Measurements from ENCODE around the gene ZNF670.

ZNF670 gene

GRCh38 chr1:247079141-247079874, 697 bp upstream of the ZNF670 start:
- Histone ChIP-seq H3K4me3 (peak overlapping the region; percentile 82 to 85), H3K27ac (peak overlapping the region; percentile 79 to 80), H3K27me3 (no peaks in the 10 kb centered on the region), H3K36me3 (no peaks in the 10 kb centered on the region), H3K4me1 (peaks cover 0 to 17% (median 11%) of the 10 kb centered on the region in 4 donors), H3K9me3 (no peaks in the 10 kb centered on the region)
- no peak for DNase-seq
- no peak for TF ChIP-seq CTCF (IDR thresholded peaks at IDR 0.05)
- intact Hi-C loops (cut with DNase I; ENCODE audit: low total_unique reads): loop anchor here (2.0 kb wide), 1 partner anchor 25 kb away; the partner anchor contains the start of gene ZNF669

GRCh38 chr1:247077876-247078257, 744 bp downstream of the ZNF670 start:
- peak overlapping the region; percentile 82 to 85 for H3K4me3 ChIP-seq
- H3K27me3 ChIP-seq: no peaks in the 10 kb centered on the region
- no peaks in the 10 kb centered on the region for H3K9me3 ChIP-seq
- intact Hi-C loops (cut with DNase I; ENCODE audit: low total_unique reads): loop anchor here (2.0 kb wide), 1 partner anchor 27 kb away; the partner anchor contains the start of gene ZNF669
- H3K36me3 ChIP-seq: no peaks in the 10 kb centered on the region
- H3K27ac ChIP-seq: peak overlapping the region; percentile 79 to 80
- peaks cover 0 to 17% (median 11%) of the 10 kb centered on the region in 4 donors for H3K4me1 ChIP-seq
- DNase-seq: no peak
- TF ChIP-seq CTCF (IDR thresholded peaks at IDR 0.05): no peak

- DNase-seq: no peak
- Histone ChIP-seq H3K9me3 (no peaks in the 10 kb centered on the region), H3K27ac (no peak overlapping the region), H3K4me3 (peak overlapping the region; percentile 82 to 85), H3K27me3 (no peaks in the 10 kb centered on the region), H3K4me1 (peaks cover 0 to 17% (median 11%) of the 10 kb centered on the region in 4 donors), H3K36me3 (no peaks in the 10 kb centered on the region)
- intact Hi-C loops (cut with DNase I; ENCODE audit: low total_unique reads): no loop called here
- TF ChIP-seq CTCF (IDR thresholded peaks at IDR 0.05): no peak
These were observed 1.4 kb downstream of the ZNF670 start for GRCh38 chr1:247077213-247077612.

GRCh38 chr1:247070645-247071044, 8.0 kb downstream of the ZNF670 start:
- DNase-seq: no peak
- Histone ChIP-seq H3K9me3 (peaks cover 0 to 10% (median 0%) of the 10 kb centered on the region in 3 donors), H3K4me3 (no peak overlapping the region), H3K27ac (no peak overlapping the region), H3K36me3 (no peaks in the 10 kb centered on the region), H3K27me3 (no peaks in the 10 kb centered on the region), H3K4me1 (no peaks in the 10 kb centered on the region)
- no peak for TF ChIP-seq CTCF (IDR thresholded peaks at IDR 0.05)
- intact Hi-C loops (cut with DNase I; ENCODE audit: low total_unique reads): no loop called here

GRCh38 chr1:247064304-247064703, 14.3 kb downstream of the ZNF670 start:
- H3K4me1 ChIP-seq: no peaks in the 10 kb centered on the region
- H3K36me3 ChIP-seq: peaks cover 0 to 3% (median 0%) of the 10 kb centered on the region in 3 donors
- no peak for DNase-seq
- no peak for TF ChIP-seq CTCF (IDR thresholded peaks at IDR 0.05)
- H3K4me3 ChIP-seq: no peak overlapping the region
- no peaks in the 10 kb centered on the region for H3K27me3 ChIP-seq
- intact Hi-C loops (cut with DNase I; ENCODE audit: low total_unique reads): no loop called here
- no peak overlapping the region for H3K27ac ChIP-seq
- peaks cover 0 to 3% (median 0%) of the 10 kb centered on the region in 3 donors for H3K9me3 ChIP-seq
